NCI-H1092 (cell line): Measurements from ENCODE around the gene CEBPA.

ENCODE experiments used
- DNase-seq: peaks from one replicate; lab custom pipeline; 2025; lab: John Stamatoyannopoulos, UW

The CEBPA gene

DNA sequence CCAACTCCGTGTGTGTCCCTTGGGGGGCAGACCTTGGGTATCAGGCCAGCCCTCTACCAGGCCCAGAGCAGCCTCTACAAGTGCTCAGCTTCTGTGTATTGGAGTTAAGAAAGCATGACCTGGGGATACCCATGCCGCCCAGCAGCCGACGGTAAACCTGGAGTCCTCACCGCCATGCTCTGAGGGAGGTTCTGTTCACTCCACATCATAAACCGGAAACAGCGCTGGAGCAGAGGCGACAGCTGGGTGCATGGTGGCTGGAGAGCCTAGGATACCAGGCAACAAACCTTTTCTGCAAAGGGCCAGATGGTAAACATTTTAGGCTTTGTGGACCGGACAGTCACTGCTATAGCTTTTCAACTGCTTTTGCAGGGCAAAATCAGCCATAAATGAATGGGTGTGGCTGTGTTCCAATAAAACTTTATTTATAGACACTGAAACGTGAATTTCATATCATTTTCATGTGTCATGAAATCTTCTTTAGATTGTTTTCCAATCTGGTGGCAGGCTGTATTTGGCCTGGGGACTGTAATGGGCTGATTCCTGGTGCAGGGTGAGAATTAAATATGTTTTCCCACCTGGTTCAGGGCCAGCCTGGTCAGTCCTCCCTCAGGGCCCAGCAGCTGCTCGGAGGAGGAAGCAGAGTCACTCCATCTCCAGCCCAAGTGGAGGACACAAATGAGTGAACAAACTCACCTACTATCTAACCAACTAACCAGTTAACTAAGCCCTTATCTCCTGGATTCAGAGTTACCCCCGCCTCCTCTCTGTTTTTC, 30.9 kb downstream of the CEBPA start:
- no peak for DNase-seq

DNA sequence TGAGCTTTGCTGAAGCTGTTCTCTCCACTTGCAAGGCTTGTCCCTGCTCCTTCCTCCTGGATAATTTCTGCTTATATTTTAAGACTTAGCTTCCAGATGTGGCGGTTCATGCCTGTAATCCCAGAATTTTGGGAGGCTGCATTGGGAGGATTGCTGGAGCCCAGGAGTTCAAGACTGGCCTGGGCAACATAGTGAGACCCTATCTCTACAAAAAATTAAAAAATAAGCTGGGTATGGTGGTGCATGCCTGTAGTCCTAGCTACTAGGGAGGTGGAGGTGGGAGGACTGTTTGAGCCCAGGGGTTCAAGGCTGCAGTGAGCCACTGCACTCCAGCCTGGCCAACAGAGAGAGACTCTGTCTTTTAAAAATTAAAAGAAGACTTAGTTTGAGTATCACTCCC, 31.6 kb downstream of the CEBPA start:
- DNase-seq, result no peak

DNA sequence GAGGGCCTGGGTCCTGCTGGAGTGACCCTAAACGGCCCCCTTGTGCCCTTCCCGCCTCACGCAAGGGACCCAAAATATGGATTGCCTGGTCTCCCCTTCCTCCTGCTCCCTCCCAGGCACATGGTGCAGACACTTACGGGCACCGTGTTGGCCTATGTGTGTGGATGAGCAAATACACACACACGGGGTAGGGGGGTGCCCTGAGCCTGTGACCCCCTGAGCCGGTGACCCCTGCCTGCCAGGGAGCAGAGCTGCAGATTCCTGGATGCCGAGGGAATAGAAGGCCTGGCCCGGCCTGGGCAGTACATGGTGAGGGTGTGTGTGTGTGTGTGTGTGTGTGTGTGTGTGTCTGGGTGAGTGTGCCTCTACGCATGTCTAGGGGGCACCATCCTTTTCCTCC, 33.3 kb downstream of the CEBPA start:
- DNase-seq, result no peak

DNA sequence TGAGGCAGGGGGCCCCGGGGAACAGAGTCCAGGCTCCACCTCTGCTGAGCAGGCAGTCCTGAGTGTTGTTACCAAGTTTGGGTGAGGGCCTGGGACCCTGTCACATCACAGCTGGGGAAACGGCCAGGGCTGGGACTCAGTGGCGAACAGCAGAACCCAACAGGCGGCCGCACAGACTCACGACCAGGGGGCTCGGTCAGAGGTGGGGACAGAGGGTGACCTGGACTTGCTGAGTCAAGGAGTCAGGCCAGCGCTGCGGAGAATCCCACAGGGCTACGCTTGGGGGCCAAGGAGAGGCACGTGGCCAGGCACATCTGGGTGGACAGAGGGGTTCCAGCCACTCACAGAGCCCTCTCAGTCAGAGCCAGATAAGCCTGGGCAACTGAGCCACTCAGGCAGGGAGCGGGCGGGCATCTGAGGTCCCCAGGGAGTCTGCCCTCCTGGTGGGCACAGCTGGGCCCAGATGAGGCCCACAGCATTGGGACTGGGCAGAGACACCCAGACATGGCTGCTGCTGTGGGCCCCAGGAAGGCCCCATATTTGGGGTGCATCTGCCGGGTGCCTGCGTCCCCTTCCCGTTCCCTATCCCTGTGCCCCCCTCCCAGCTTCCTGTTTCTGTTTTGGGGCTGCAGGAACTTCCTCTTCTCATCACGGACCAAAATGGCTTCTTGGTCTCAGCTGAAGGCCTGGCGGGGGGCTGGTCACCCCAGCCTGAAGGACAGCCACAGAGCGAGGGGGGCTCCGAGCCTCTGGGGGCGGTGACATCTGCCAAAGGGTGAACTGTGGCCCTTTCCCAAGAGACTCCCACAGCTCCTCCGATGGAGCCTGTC, 34.0 kb downstream of the CEBPA start:
- DNase-seq, result no peak

GRCh38 chr19:33267706-33268105, 34.6 kb downstream of the CEBPA start:
- DNase-seq, result no peak

- no peak for DNase-seq
These were observed 35.3 kb downstream of the CEBPA start for GRCh38 chr19:33266974-33267484.

- DNase-seq, result no peak
These were observed 37.4 kb downstream of the CEBPA start for GRCh38 chr19:33264881-33265445.

DNA sequence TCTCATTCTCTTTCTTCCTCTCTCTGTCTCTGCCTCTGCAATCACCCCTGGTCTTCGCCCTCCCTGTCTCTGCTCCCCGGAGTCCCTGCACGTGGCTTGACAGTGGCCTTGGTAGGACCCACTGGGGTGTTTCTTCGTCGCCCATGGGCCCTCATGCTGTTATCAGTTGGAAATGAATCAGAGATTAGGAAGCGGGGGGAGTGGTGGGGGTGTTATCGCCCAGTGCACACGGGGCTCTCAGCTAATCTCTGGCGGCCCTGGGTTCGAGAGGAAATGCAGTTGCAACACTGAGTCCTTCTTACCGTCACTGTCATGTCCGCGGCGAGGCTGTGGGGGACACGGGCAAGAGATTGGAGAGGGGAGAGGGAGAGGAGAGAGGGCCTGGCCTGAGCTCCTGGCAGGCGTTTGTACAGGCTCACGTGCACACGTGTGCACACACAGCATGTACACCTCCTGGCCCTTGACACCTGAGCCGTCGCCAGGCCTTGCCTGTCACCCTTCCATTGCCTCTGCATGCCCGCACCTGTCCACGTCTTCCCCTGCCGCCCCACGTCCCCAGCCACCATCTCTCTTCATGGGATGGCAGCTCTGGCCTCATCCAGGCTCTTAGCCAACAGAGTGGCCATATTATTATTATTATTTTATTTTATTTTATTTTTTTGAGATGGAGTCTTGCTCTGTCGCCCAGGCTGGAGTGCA, 38.9 kb downstream of the CEBPA start:
- no peak for DNase-seq

GRCh38 chr19:33261511-33262189, 40.7 kb downstream of the CEBPA start:
- DNase-seq, result no peak

DNA sequence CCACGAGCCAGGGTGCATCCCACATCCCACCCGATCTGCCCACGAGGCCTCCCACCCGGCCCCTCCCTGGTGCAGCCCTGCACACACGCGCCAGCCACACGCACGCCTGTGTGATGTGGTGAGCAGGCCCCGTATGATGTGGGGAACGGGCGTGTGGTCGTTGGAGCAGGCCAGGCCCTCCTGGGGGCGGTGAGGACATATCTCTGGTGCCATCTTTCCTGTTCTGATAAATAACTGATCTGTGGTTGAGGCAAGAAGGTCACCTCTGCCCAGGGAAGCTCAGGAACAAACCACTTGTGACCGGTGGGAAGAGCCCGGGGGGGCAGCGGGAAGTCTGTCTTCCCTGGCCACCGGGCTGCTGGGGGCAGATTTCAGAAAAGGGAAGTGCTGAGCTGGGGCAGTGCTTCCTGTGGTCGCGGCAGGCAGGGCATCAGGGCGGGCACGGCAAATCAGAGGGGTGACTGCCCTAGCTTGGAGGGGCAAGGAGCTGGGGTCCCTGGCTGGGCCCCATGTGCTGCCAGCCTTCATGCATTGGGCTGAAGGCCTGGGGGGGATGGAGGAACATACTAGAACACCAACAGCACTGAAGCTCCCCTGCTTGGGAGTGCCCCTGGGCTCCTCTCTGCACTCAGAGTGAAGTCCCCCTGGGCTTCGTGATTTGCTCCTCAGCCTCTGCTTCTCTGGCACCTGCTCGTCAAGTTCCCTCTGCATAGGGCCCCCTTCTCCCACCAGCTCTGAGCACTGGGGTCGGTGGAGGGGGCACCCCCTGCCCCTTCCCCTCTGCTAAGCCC, 41.5 kb downstream of the CEBPA start:
- no peak for DNase-seq

DNA sequence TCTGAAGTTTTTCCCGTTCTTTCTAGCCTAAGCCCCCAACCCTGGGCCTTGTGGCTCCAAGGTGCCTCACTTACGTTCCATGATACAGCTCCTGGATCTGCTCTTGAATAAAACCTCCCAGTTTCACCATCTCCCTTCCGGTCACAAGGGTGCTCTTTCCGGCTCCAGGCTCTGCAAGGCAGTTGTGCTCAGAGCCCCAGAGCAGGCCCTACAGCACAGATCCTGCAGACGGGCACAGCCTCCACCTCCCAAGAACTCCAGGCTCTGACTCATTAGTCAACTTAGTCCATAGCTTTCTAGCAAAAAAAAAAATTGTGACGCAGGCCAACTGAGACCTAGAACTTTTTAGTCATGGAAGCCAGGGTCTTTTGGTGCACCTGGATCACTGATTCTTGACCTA, 42.8 kb downstream of the CEBPA start:
- no peak for DNase-seq

GRCh38 chr19:33257828-33258227, 44.5 kb downstream of the CEBPA start:
- DNase-seq, result no peak

- no peak for DNase-seq
These were observed 46.1 kb downstream of the CEBPA start for GRCh38 chr19:33256261-33256660.

DNA sequence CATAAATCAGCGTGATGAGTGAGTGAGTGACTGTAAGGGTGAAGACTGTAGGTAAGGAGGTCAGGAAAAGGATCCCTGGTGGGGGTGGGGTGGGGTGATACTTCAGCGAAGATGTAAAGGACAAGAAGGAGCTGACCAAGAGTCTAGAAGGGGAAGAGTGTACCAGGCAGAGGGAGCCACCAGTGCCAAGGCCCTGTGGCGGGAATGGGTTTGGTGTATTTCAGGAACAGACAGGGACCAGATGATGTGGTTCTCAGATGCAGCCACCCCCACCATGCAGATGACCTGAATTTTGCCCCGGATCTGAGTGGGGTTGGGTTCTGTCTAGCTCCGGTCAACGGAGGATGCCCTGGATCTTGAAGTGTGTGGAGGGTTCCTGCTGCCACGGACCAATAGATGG, 46.6 kb downstream of the CEBPA start:
- no peak for DNase-seq

GRCh38 chr19:33254245-33254824, 48.0 kb downstream of the CEBPA start:
- no peak for DNase-seq

GRCh38 chr19:33252971-33253370, 49.4 kb downstream of the CEBPA start:
- no peak for DNase-seq

DNA sequence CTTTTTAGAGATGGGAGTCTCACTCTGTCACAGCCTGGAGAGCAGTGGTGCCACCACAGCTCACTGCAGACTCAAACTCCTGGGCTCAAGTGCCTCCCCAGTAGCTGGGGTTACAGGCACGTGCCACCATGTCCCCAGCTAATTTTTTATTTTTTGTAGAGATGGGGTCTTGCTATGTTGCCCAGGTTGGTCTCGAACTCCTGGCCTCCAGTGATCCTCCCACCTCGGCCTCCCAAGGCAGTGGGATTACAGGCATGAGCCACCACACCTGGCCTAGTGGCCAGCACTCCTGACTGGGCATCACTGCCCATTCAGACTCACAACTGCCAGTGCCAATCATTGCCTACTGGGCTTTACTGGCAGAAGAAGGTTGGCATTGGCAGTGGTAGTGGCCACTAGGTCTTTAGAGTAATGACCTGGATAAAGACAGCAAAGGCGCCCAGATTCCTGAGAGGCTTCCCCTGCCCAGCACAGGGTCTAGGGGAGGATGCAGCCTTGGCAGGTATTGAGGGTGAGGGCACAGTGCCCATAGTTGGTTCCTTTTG, 49.8 kb downstream of the CEBPA start:
- no peak for DNase-seq

DNA sequence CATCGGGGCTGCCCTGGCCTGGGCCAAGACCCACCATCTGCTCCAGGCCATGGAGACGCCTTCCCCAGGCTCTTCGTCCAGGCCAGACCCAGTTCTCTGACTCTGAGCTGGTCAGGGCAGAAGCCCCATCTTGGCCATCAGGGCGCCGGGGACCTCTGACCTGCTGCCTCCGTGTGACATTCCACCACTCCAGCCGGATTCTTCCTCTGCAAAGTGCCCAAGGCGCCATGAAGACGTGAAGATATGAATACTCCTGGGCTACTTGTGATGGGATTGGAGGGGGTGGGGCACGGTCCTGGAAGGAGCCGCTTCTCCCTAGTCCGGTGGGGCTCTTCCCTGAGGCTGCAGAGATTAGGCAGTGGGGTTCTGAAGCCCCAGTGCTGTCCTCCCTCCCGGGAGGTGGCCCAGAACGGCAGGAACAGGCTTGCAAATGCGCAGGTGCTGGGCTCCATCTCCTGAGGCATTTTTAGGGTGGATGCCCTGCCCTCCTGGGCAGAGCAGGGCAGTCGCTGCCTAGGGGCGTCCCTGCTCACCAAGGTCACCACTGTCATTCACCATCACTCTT, 50.7 kb downstream of the CEBPA start:
- DNase-seq, result no peak

GRCh38 chr19:33251076-33251475, 51.3 kb downstream of the CEBPA start:
- DNase-seq, result no peak

GRCh38 chr19:33250500-33250899, 51.8 kb downstream of the CEBPA start:
- DNase-seq, result no peak
